HCT116 (cell line): ENCODE data around the gene OR5P2.

ENCODE experiments used
- CTCF ChIP-seq, 3 experiments: fragments of 200-600 bp in 1 of 3; sonication (generic) in 1 of 3; IDR thresholded peaks in 2 of 3; conservative IDR thresholded peaks in 1 of 3; 2 replicates each; pipeline ENCODE4 v1.5.1; 2012 to 2017; ENCODE audit warnings: low read depth in 2 of 3, low read length in 2 of 3, antibody characterized with exemption in 1 of 3, borderline replicate concordance in 1 of 3, control low read depth in 1 of 3, mild to moderate bottlenecking in 1 of 3, mixed read lengths in 1 of 3, mixed run types in 1 of 3, moderate library complexity in 1 of 3; ENCODE audit not compliant: insufficient read depth in 1 of 3
- EZH2 ChIP-seq: fragments of 200-600 bp; sonication (generic); IDR thresholded peaks from 2 replicates; pipeline ENCODE4 v1.6.1; 2017; ENCODE audit warnings: antibody characterized with exemption, mixed run types
- EZH2phosphoT487 ChIP-seq: fragments of 200-600 bp; IDR thresholded peaks from 2 replicates; pipeline ENCODE4 v1.6.1; 2018; ENCODE audit warnings: antibody characterized with exemption, borderline replicate concordance
- FOSL1 ChIP-seq: IDR thresholded peaks from 2 replicates; pipeline ENCODE4 v1.6.1; 2012; ENCODE audit warnings: low read depth
- JUND ChIP-seq: IDR thresholded peaks from 2 replicates; pipeline ENCODE4 v1.6.1; 2012
- POLR2A ChIP-seq: IDR thresholded peaks from 2 replicates; pipeline ENCODE4 v1.7.0; 2011; ENCODE audit warnings: borderline replicate concordance; ENCODE audit not compliant: insufficient read depth, insufficient read length; ENCODE audit errors: extremely low read depth
- POLR2AphosphoS5 ChIP-seq: IDR thresholded peaks from 2 replicates; pipeline ENCODE4 v1.6.1; 2011; ENCODE audit warnings: mild to moderate bottlenecking, low read depth, low read length, moderate library complexity
- RAD21 ChIP-seq: IDR thresholded peaks from 2 replicates; pipeline ENCODE4 v1.6.1; 2012; ENCODE audit warnings: low read depth, mild to moderate bottlenecking
- SIN3A ChIP-seq: IDR thresholded peaks from 2 replicates; pipeline ENCODE4 v1.6.1; 2012; ENCODE audit warnings: low read depth
- TCF7L2 ChIP-seq: IDR thresholded peaks from 2 replicates; pipeline ENCODE4 v1.7.0; 2011; ENCODE audit warnings: borderline replicate concordance, inconsistent platforms; ENCODE audit not compliant: insufficient read depth, insufficient read length; ENCODE audit errors: extremely low read depth
- ZNF274 ChIP-seq: fragments of 200-500 bp; sonication (Bioruptor generic); IDR thresholded peaks from 2 replicates; pipeline ENCODE4 v1.6.1; 2014; ENCODE audit warnings: mild to moderate bottlenecking, low read depth, low read length, inconsistent platforms

GRCh38 chr11:7793233-7793632, 3.5 kb downstream of the OR5P2 start:
- TF ChIP-seq CTCF (IDR thresholded peaks at IDR 0.05 in 2 of 3, conservative IDR thresholded peaks at IDR 0.05 in 1 of 3; ENCODE audit: borderline replicate concordance in 1 of 3, insufficient read depth in 1 of 3, low read depth in 2 of 3, low read length in 2 of 3) = no peak
- no peak for TF ChIP-seq POLR2A
- no peak for TF ChIP-seq EZH2
- no peak for TF ChIP-seq ZNF274
- TF ChIP-seq EZH2phosphoT487 = no peak
- no peak for TF ChIP-seq POLR2AphosphoS5
- no peak for TF ChIP-seq TCF7L2
- no peak for TF ChIP-seq RAD21
- no peak for TF ChIP-seq FOSL1
- no peak for TF ChIP-seq SIN3A
- no peak for TF ChIP-seq JUND
